Sciatic nerve (tissue), 2 donors: ENCODE results near the gene ATG4D. TPM values are rescaled to one million over a fixed set of nuclear protein-coding genes. Genes with fewer than 3 reads are reported as not detected.
A peak's percentile ranks its signal among the peaks of the same experiment; 100 is the strongest.

ENCODE experiments used
- ATAC-seq: fragments of 200-7000 bp; cut with Tn5 transposase; one replicate; pipeline ENCODE4 v1.9.1; 2020; ENCODE audit warnings: mild to moderate bottlenecking, moderate library complexity
- DNase-seq: peaks from one replicate; pipeline ENCODE4 v3.0.0-alpha.2; 2020; ENCODE audit warnings: low spot score
- intact Hi-C: fragments of 100-400 bp; cut with DNase I; formaldehyde crosslinking; loops from one replicate; pipeline ENCODE4 v1.14.2; 2022
- microRNA-seq: library from miRNA; unstranded; fragments of <30 nt; microRNA quantifications from one replicate; pipeline ENCODE4 v1.2.0, GENCODE V29; 2020
- total RNA-seq: library from RNA; stranded (reverse); fragmentation: NEBNext Ultra II Directional; extraction: Animal tissue kit (Norgen Biotek cat#: 25700); gene quantifications from one replicate; pipeline ENCODE4 v1.2.1, GENCODE V29; 2021
- donor health status: DM: no; HTN: no; CAD: no.
- donor health status: DM: no; HTN: no; CAD: no.

ATG4D gene
- total RNA-seq, 1 donor from 2014 or later, result 15.1 TPM

DNA sequence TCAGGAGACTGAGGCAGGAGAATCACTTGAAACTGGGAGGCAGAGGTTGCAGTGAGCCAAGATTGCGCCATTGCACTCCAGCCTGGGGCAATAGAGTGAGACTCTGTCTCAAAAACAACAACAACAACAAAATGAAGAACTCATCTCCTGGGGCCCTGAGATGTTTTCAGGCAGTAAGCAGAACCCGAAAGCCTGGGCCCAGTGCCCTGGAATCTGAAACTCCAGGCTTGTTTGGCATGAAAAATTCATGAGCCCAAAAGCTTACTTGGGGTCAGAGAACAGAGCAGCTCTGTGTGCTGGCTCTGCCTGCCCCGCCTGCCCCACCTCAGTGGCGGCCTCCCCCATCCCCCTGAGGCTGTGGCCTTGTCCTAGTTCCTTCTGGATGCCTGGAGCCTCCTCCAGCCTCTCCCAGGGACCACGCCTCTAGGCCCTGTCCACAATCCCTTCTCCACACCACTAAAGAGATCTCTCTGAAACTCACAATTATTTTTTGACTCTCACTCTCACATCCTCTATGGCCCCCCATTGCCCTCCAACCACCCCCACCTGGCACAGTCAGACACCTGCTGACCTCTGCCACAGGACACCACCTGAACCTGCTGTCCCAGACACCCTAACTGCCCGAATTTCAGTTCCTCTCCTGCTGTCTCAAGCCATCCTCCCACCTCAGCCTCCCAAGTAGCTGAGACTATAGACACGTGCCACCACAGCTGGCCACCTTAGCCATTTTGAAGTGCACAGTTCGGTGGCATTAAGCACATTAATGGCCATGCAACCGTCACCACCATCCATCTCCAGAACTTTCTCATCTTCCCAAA is 50.3 kb downstream of the ATG4D start:
- DNase-seq (peak; percentile 80), ATAC-seq (peak; percentile 97)
- intact Hi-C loops, result no loop called here

DNA sequence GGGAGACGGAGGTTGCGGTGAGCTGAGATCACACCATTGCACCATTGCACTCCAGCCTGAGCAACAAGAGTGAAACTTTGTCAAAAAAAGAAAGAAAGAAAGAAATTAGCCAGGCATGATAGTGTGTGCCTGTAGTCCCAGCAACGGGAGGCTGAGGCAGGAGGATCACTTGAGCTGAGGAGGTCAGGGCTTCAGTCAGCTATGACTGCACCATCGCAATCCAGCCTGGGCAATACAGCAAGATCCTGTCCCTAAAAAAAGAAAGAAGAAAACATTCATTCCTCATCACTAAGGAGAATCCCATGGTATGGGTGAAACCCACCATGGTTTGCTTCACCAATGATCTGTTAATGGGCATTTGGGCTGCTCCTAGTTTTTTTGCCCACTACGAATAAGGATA is 56.4 kb downstream of the ATG4D start:
- DNase-seq (no peak), ATAC-seq (no peak)
- intact Hi-C loops, result no loop called here

DNA sequence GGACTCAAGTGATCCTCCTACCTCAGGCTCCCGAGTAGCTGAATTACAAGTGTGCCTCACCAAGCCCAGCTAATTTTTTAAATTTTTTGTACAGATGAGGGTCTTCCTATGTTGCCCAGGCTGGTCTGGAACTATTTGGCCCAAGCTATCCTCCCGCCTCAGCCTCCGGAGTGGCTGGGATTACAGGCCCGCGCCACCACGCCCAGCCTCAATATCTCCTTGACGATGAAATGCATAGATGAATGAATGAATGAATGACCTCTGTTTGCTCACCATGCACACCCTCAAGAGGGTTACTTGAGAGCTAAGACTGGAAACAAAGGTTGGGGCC is 58.3 kb downstream of the ATG4D start:
- DNase-seq, result no peak
- intact Hi-C loops, result no loop called here
- ATAC-seq, result no peak

DNA sequence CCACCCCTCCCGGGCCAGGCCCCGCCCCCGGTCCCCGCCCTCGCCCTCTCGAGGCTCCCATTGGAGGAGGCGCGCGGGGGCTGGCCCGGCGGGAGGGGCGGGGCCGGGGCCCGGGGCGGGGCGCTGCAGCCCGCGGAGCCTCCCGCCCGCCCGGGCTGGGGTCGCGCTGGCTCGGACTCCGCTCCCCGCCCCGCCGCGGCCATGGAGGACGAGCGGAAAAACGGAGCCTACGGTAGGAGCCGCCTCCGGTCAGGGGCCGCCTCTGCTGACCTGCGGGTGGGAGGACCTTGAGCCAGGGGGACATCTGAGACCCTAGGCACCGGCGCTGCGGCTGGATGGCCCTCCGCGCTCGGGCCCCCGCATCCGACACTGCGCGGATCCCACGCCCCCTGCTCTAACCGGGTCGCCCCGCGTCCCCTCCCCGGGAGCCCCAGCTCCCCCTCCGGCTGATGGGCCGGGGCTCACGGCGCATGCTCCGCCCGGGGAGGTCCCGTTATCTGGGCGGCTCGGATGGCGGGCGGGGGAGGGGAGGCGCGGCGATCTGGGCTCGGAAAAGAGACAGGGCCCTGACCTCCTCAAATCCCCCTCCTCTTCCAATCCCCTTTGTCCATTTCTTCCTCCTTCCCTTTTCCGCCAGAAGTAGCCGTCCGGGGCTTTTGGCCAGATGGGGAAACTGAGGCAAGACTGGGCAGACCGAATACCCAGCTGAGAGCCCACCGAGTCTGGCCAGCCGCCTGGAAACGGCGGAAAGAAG is 58.8 kb downstream of the ATG4D start:
- intact Hi-C loops, result no loop called here
- DNase-seq (peak; percentile 92), ATAC-seq (peak; percentile 95)

Small RNAs within 50 kb of the gene (microRNA-seq; reads per million reads assigned to microRNA genes)
- not detected for gene MIR1238

Other genes with a start within 250 kb of the ATG4D start
- gene ZGLP1, start 234.1 kb upstream of the ATG4D start, total RNA-seq, result 5.7 TPM
- gene FDX2, start 227.9 kb upstream of the ATG4D start, total RNA-seq, result 15.2 TPM
- gene RAVER1, start 210.4 kb upstream of the ATG4D start, total RNA-seq, result 20.3 TPM
- gene ICAM3, start 204.3 kb upstream of the ATG4D start, total RNA-seq, result 10.5 TPM
- gene TYK2, start 163.3 kb upstream of the ATG4D start, total RNA-seq, result 128 TPM
- 128 TPM for gene CDC37, start 140.4 kb upstream of the ATG4D start, total RNA-seq
- 11.0 TPM for gene PDE4A, start 123.4 kb upstream of the ATG4D start, total RNA-seq
- 63.9 TPM for gene KEAP1, start 40.5 kb upstream of the ATG4D start, total RNA-seq
- 0.53 TPM for gene S1PR5, start 26.5 kb upstream of the ATG4D start, total RNA-seq
- gene KRI1, start 22.1 kb downstream of the ATG4D start, total RNA-seq, result 25.0 TPM
- gene CDKN2D, start 25.1 kb downstream of the ATG4D start, total RNA-seq, result 14.9 TPM
- not detected for gene AP1M2, start 43.4 kb downstream of the ATG4D start, total RNA-seq
- 281 TPM for gene SLC44A2, start 81.6 kb downstream of the ATG4D start, total RNA-seq
- gene ILF3, start 110.4 kb downstream of the ATG4D start, total RNA-seq, result 198 TPM
- 43.8 TPM for gene QTRT1, start 157.5 kb downstream of the ATG4D start, total RNA-seq
- 136 TPM for gene DNM2, start 174.2 kb downstream of the ATG4D start, total RNA-seq